HCT116 (cell line): ENCODE results near the gene FADS1. TPM values are rescaled to one million over a fixed set of nuclear protein-coding genes. Genes with fewer than 3 reads are reported as not detected.

Source experiments
- ATAC-seq: fragments of 200-7000 bp; cut with Tn5 transposase; 2 replicates; pipeline ENCODE4 v1.9.1; 2020; ENCODE audit warnings: mild to moderate bottlenecking, moderate library complexity
- BruUV-seq: library from RNA; stranded (reverse); fragments of 400-500 nt; replicated peaks from 2 replicates; lab custom pipeline; 2021; lab: Mats Ljungman, UMichigan
- CTCF ChIA-PET: fragments of 300-600 bp; sonication (Branson Sonifier 250); formaldehyde crosslinking; loops from one replicate; lab custom pipeline; 2021; ENCODE audit warnings: antibody characterized with exemption; lab: Charles Lee
- POLR2A ChIA-PET: fragments of 300-600, 350-600 bp; sonication (Branson Sonifier 250); formaldehyde crosslinking; loops from one replicate; lab custom pipeline; 2021; ENCODE audit warnings: antibody characterized with exemption; lab: Charles Lee
- RAD21 ChIA-PET, 2 experiments: fragments of 300-600 bp; sonication (Branson Sonifier 250); formaldehyde crosslinking; loops; one replicate each; lab custom pipeline; 2023; ENCODE audit warnings: low total read pairs in 2 of 2; ENCODE audit not compliant: uncharacterized antibody in 2 of 2, unreplicated experiment in 2 of 2, low non-redundant PET in 1 of 2; lab: Charles Lee
- DNase-seq: peaks from one replicate; pipeline ENCODE4 v3.0.0-alpha.2; 2010; ENCODE audit warnings: low read depth, low spot score
- H2AFZ ChIP-seq: fragments of 200-600 bp; shearing (Covaris generic), sonication (generic); 2 replicates; pipeline ENCODE4 v1.6.1; 2017; ENCODE audit warnings: low read depth, mixed run types, mixed read lengths, antibody characterized with exemption, low read length; ENCODE audit not compliant: poor library complexity, severe bottlenecking
- H3K27ac ChIP-seq: 2 replicates; pipeline ENCODE4 v1.5.1; 2012; ENCODE audit warnings: low read depth, low read length
- H3K27me3 ChIP-seq: fragments of 200-600 bp; sonication (generic); 2 replicates; pipeline ENCODE4 v1.6.1; 2016; ENCODE audit warnings: mixed run types, low read length, mixed read lengths; ENCODE audit not compliant: insufficient read depth
- H3K36me3 ChIP-seq, 2 experiments: fragments of 200-500 bp in 1 of 2; fragments of 200-600 bp in 1 of 2; sonication (Bioruptor generic) in 1 of 2; sonication (generic) in 1 of 2; 2 replicates each; pipeline versions ENCODE4 v1.5.1 to v1.6.1; 2014 to 2016; ENCODE audit warnings: low read length in 2 of 2, inconsistent platforms in 1 of 2, mixed read lengths in 1 of 2, mixed run types in 1 of 2; ENCODE audit not compliant: insufficient read depth in 2 of 2, control insufficient read depth in 1 of 2
- H3K4me1 ChIP-seq, 2 experiments: fragments of 200-600 bp in 1 of 2; sonication (generic) in 1 of 2; 2 replicates each; pipeline versions ENCODE4 v1.5.1 to v1.6.1; 2012 to 2017; ENCODE audit warnings: low read length in 2 of 2, inconsistent platforms in 1 of 2, mild to moderate bottlenecking in 1 of 2, mixed read lengths in 1 of 2, mixed run types in 1 of 2, moderate library complexity in 1 of 2; ENCODE audit not compliant: insufficient read depth in 2 of 2, control insufficient read depth in 1 of 2
- H3K4me2 ChIP-seq: fragments of 200-600 bp; sonication (generic); 2 replicates; pipeline ENCODE4 v1.6.1; 2017; ENCODE audit warnings: mixed run types, low read length, mixed read lengths
- H3K4me3 ChIP-seq, 2 experiments: fragments of 200-600 bp in 1 of 2; sonication (generic) in 1 of 2; replicated peaks in 1 of 2; 2 replicates each; pipeline ENCODE4 v1.5.1; 2011 to 2016; ENCODE audit warnings: low read length in 2 of 2, control low read depth in 1 of 2, low read depth in 1 of 2, mild to moderate bottlenecking in 1 of 2, mixed read lengths in 1 of 2, mixed run types in 1 of 2
- H3K79me2 ChIP-seq: fragments of 200-600 bp; sonication (generic); 2 replicates; pipeline ENCODE4 v1.6.1; 2017; ENCODE audit warnings: mild to moderate bottlenecking, mixed run types, low read length, moderate library complexity, mixed read lengths; ENCODE audit not compliant: insufficient read depth
- H3K9ac ChIP-seq: fragments of 200-600 bp; sonication (generic); 2 replicates; pipeline ENCODE4 v1.6.1; 2016; ENCODE audit warnings: low read length, mixed read lengths
- H3K9me2 ChIP-seq: fragments of 200-600 bp; sonication (generic), shearing (Covaris generic); 2 replicates; pipeline ENCODE4 v1.6.1; 2017; ENCODE audit warnings: mixed run types, mild to moderate bottlenecking, moderate library complexity; ENCODE audit not compliant: insufficient read depth
- H3K9me3 ChIP-seq, 2 experiments: fragments of 200-500 bp in 1 of 2; fragments of 200-600 bp in 1 of 2; sonication (Bioruptor generic) in 1 of 2; sonication (generic) in 1 of 2; 2 replicates each; pipeline ENCODE4 v1.6.1; 2014 to 2017; ENCODE audit warnings: low read length in 2 of 2, mixed read lengths in 2 of 2, inconsistent platforms in 1 of 2, low read depth in 1 of 2, mild to moderate bottlenecking in 1 of 2, mixed run types in 1 of 2, moderate library complexity in 1 of 2; ENCODE audit not compliant: control insufficient read depth in 1 of 2, insufficient read depth in 1 of 2
- H4K20me1 ChIP-seq: fragments of 200-600 bp; sonication (generic), shearing (Covaris generic); 2 replicates; pipeline ENCODE4 v1.6.1; 2017; ENCODE audit warnings: mixed run types, mild to moderate bottlenecking, moderate library complexity; ENCODE audit not compliant: insufficient read depth
- CBX3 ChIP-seq: IDR thresholded peaks from 2 replicates; pipeline ENCODE4 v1.6.1; 2012; ENCODE audit warnings: low read depth
- EZH2 ChIP-seq: fragments of 200-600 bp; sonication (generic); IDR thresholded peaks from 2 replicates; pipeline ENCODE4 v1.6.1; 2017; ENCODE audit warnings: antibody characterized with exemption, mixed run types
- FOSL1 ChIP-seq: IDR thresholded peaks from 2 replicates; pipeline ENCODE4 v1.6.1; 2012; ENCODE audit warnings: low read depth
- JUND ChIP-seq: IDR thresholded peaks from 2 replicates; pipeline ENCODE4 v1.6.1; 2012
- POLR2A ChIP-seq: IDR thresholded peaks from 2 replicates; pipeline ENCODE4 v1.7.0; 2011; ENCODE audit warnings: borderline replicate concordance; ENCODE audit not compliant: insufficient read depth, insufficient read length; ENCODE audit errors: extremely low read depth
- POLR2AphosphoS5 ChIP-seq: IDR thresholded peaks from 2 replicates; pipeline ENCODE4 v1.6.1; 2011; ENCODE audit warnings: mild to moderate bottlenecking, low read depth, low read length, moderate library complexity
- RAD21 ChIP-seq: IDR thresholded peaks from 2 replicates; pipeline ENCODE4 v1.6.1; 2012; ENCODE audit warnings: low read depth, mild to moderate bottlenecking
- SIN3A ChIP-seq: IDR thresholded peaks from 2 replicates; pipeline ENCODE4 v1.6.1; 2012; ENCODE audit warnings: low read depth
- SP1 ChIP-seq: IDR thresholded peaks from 2 replicates; pipeline ENCODE4 v1.6.1; 2012; ENCODE audit warnings: low read depth
- SRF ChIP-seq: IDR thresholded peaks from 2 replicates; pipeline ENCODE4 v1.6.1; 2012; ENCODE audit warnings: low read depth
- TCF7L2 ChIP-seq: IDR thresholded peaks from 2 replicates; pipeline ENCODE4 v1.7.0; 2011; ENCODE audit warnings: borderline replicate concordance, inconsistent platforms; ENCODE audit not compliant: insufficient read depth, insufficient read length; ENCODE audit errors: extremely low read depth
- YY1 ChIP-seq: IDR thresholded peaks from 2 replicates; pipeline ENCODE4 v1.6.1; 2011; ENCODE audit warnings: low read length, low read depth, moderate library complexity, mild to moderate bottlenecking; ENCODE audit not compliant: insufficient replicate concordance; ENCODE audit errors: extremely low read depth
- ZNF274 ChIP-seq: fragments of 200-500 bp; sonication (Bioruptor generic); IDR thresholded peaks from 2 replicates; pipeline ENCODE4 v1.6.1; 2014; ENCODE audit warnings: mild to moderate bottlenecking, low read depth, low read length, inconsistent platforms
- intact Hi-C: fragments of 100-400 bp; cut with micrococcal nuclease; formaldehyde crosslinking; loops from 2 replicates; pipeline ENCODE4 v1.10.0; 2022
- total RNA-seq: library from RNA; stranded (reverse); gene quantifications from one replicate; pipeline ENCODE4 v1.2.1, GENCODE V29; 2021; ENCODE audit not compliant: unreplicated experiment
- TF ChIP-seq, protein P1 (sequence below): IDR thresholded peaks from 2 replicates; pipeline ENCODE4 v1.6.1; 2012; ENCODE audit warnings: low read depth
- TF ChIP-seq, protein P2 (sequence below): IDR thresholded peaks from 2 replicates; pipeline ENCODE4 v1.6.1; 2012
- TF ChIP-seq, protein P3 (sequence below): IDR thresholded peaks from 2 replicates; pipeline ENCODE4 v1.6.1; 2012
- TF ChIP-seq, protein P4 (sequence below), 3 experiments: fragments of 200-600 bp in 1 of 3; sonication (generic) in 1 of 3; IDR thresholded peaks in 2 of 3; conservative IDR thresholded peaks in 1 of 3; 2 replicates each; pipeline ENCODE4 v1.5.1; 2012 to 2017; ENCODE audit warnings: low read depth in 2 of 3, low read length in 2 of 3, antibody characterized with exemption in 1 of 3, borderline replicate concordance in 1 of 3, control low read depth in 1 of 3, mild to moderate bottlenecking in 1 of 3, mixed read lengths in 1 of 3, mixed run types in 1 of 3, moderate library complexity in 1 of 3; ENCODE audit not compliant: insufficient read depth in 1 of 3

Gene FADS1
- total RNA-seq, 1 experiment from 2014 or later, result 56.6 TPM

DNA sequence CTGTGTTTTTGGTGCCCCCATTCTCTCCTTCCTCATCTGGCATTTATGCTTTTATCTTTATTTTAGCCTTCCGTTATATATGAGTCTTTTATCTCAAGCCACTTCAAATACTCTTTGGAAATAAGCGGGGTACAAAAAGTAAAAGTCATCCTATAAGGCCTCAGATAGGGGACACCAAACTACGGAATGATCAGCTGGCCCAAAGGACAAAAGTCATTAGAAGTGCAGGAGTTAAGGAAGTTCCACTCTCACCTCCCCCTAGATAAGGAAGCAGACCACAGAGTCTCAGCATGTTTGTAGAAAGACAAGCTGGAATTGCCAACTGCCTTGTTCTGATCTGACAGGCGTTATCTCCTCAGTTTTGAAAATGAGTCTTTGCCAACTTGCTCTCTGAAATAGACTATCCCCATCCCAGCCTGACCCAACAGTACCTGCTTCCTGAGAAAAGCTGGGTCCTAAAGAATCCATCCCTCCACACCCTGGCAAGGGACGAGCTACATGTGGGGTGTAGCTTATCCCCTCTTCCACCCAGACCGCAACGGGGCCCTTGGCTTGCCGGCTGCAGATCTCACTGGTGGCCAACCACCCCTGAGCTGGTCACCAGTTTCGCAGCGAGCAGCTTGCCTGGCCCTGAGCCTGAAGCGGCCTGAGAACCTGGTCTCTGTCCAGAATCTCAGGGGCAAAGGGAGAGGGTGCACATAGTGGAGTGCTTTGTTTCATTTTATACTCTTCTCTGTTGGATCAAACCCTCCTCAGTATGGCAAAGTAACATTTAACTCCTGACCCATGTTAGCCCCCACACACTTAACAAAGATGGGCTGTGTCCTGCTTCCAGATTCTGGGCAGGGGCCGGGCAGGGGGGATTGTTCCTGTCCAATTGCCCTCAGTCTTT is 25.1 kb upstream of the FADS1 start:
- RAD21 ChIA-PET, result no interaction called here
- POLR2A ChIA-PET, result no interaction called here

More for the DNA sequence above, 25.1 kb upstream of the FADS1 start:
- H3K27ac ChIP-seq, result no peak overlapping the region
- TF ChIP-seq, protein P1, sequence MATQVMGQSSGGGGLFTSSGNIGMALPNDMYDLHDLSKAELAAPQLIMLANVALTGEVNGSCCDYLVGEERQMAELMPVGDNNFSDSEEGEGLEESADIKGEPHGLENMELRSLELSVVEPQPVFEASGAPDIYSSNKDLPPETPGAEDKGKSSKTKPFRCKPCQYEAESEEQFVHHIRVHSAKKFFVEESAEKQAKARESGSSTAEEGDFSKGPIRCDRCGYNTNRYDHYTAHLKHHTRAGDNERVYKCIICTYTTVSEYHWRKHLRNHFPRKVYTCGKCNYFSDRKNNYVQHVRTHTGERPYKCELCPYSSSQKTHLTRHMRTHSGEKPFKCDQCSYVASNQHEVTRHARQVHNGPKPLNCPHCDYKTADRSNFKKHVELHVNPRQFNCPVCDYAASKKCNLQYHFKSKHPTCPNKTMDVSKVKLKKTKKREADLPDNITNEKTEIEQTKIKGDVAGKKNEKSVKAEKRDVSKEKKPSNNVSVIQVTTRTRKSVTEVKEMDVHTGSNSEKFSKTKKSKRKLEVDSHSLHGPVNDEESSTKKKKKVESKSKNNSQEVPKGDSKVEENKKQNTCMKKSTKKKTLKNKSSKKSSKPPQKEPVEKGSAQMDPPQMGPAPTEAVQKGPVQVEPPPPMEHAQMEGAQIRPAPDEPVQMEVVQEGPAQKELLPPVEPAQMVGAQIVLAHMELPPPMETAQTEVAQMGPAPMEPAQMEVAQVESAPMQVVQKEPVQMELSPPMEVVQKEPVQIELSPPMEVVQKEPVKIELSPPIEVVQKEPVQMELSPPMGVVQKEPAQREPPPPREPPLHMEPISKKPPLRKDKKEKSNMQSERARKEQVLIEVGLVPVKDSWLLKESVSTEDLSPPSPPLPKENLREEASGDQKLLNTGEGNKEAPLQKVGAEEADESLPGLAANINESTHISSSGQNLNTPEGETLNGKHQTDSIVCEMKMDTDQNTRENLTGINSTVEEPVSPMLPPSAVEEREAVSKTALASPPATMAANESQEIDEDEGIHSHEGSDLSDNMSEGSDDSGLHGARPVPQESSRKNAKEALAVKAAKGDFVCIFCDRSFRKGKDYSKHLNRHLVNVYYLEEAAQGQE, result no peak
- TF ChIP-seq SRF (no peak), POLR2A (no peak), EZH2 (no peak), POLR2AphosphoS5 (no peak), TCF7L2 (no peak), SIN3A (no peak), CBX3 (no peak), YY1 (no peak), ZNF274 (no peak), RAD21 (no peak), JUND (no peak), FOSL1 (no peak), SP1 (no peak)
- TF ChIP-seq, protein P2, sequence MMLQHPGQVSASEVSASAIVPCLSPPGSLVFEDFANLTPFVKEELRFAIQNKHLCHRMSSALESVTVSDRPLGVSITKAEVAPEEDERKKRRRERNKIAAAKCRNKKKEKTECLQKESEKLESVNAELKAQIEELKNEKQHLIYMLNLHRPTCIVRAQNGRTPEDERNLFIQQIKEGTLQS, result no peak
- TF ChIP-seq, protein P3, sequence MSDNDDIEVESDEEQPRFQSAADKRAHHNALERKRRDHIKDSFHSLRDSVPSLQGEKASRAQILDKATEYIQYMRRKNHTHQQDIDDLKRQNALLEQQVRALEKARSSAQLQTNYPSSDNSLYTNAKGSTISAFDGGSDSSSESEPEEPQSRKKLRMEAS, result no peak
- TF ChIP-seq, protein P4, sequence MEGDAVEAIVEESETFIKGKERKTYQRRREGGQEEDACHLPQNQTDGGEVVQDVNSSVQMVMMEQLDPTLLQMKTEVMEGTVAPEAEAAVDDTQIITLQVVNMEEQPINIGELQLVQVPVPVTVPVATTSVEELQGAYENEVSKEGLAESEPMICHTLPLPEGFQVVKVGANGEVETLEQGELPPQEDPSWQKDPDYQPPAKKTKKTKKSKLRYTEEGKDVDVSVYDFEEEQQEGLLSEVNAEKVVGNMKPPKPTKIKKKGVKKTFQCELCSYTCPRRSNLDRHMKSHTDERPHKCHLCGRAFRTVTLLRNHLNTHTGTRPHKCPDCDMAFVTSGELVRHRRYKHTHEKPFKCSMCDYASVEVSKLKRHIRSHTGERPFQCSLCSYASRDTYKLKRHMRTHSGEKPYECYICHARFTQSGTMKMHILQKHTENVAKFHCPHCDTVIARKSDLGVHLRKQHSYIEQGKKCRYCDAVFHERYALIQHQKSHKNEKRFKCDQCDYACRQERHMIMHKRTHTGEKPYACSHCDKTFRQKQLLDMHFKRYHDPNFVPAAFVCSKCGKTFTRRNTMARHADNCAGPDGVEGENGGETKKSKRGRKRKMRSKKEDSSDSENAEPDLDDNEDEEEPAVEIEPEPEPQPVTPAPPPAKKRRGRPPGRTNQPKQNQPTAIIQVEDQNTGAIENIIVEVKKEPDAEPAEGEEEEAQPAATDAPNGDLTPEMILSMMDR (IDR thresholded peaks at IDR 0.05 in 2 of 3, conservative IDR thresholded peaks at IDR 0.05 in 1 of 3; ENCODE audit: borderline replicate concordance in 1 of 3, insufficient read depth in 1 of 3, low read depth in 2 of 3, low read length in 2 of 3), result no peak
- H2AFZ ChIP-seq, result no peak overlapping the region
- intact Hi-C loops, result no loop called here
- CTCF ChIA-PET, result interaction anchor here (1.2 kb wide), 1 partner anchor 27 kb away, joined by 3 read pairs; no protein-coding TSS in a partner anchor
- no peaks in the 10 kb centered on the region for H3K9me2 ChIP-seq
- no peaks in the 10 kb centered on the region for H4K20me1 ChIP-seq
- ATAC-seq, result no peak
- no peaks in the 10 kb centered on the region for H3K27me3 ChIP-seq
- H3K9me3 ChIP-seq, result no peaks in the 10 kb centered on the region
- DNase-seq, result no peak
- no peaks in the 10 kb centered on the region for H3K79me2 ChIP-seq
- no peaks in the 10 kb centered on the region for H3K36me3 ChIP-seq
- no TSS peak for BruUV-seq
- H3K4me3 ChIP-seq, result no peak overlapping the region
- H3K4me2 ChIP-seq, result no peak overlapping the region
- no peaks in the 10 kb centered on the region for H3K4me1 ChIP-seq
- H3K9ac ChIP-seq, result no peak overlapping the region
